Lower lobe of right lung (tissue), 2 donors: ENCODE measurements around the gene RABGEF1. TPM values are rescaled to one million over a fixed set of nuclear protein-coding genes. Genes with fewer than 3 reads are reported as not detected.
"Not testable (repeated sequence)": the region's sequence is repeated elsewhere in the genome, so short reads cannot be mapped to it uniquely, and the experiment has no call there.

Experiments
- ATAC-seq, 2 donors: fragments of 200-7000 bp; cut with Tn5 transposase; one replicate each; pipeline ENCODE4 v1.9.1; 2020 to 2022; ENCODE audit warnings: mild to moderate bottlenecking in 2 of 2, moderate library complexity in 2 of 2
- DNase-seq: peaks from one replicate; pipeline ENCODE4 v3.0.0-alpha.2; 2020
- H3K27ac ChIP-seq: fragments of 200-600 bp; one replicate; pipeline ENCODE4 v1.8.0; 2022
- H3K27me3 ChIP-seq: fragments of 200-600 bp; one replicate; pipeline ENCODE4 v1.8.0; 2022; ENCODE audit warnings: low read depth
- H3K36me3 ChIP-seq: fragments of 200-600 bp; one replicate; pipeline ENCODE4 v1.8.0; 2022; ENCODE audit warnings: mild to moderate bottlenecking
- H3K4me1 ChIP-seq: fragments of 200-600 bp; one replicate; pipeline ENCODE4 v1.8.0; 2022
- H3K4me3 ChIP-seq: fragments of 200-600 bp; one replicate; pipeline ENCODE4 v1.8.0; 2022; ENCODE audit warnings: mild to moderate bottlenecking
- H3K9me3 ChIP-seq: fragments of 200-600 bp; one replicate; pipeline ENCODE4 v1.8.0; 2022
- CTCF ChIP-seq: fragments of 200-600 bp; IDR thresholded peaks from one replicate; pipeline ENCODE4 v1.8.0; 2022; ENCODE audit warnings: antibody characterized with exemption, mild to moderate bottlenecking
- intact Hi-C: fragments of 100-400 bp; cut with DNase I; formaldehyde crosslinking; loops from one replicate; pipeline ENCODE4 v1.11.0; 2022
- total RNA-seq: library from RNA; stranded (reverse); fragmentation: NEBNext Ultra II Directional; extraction: Animal tissue kit (Norgen Biotek cat#: 25700); gene quantifications from one replicate; pipeline ENCODE4 v1.2.1, GENCODE V29; 2021
- donor health status: DM: no; HTN: yes; CAD: no; lungs with severe emphysema.

The RABGEF1 gene
- total RNA-seq, 1 donor from 2014 or later = 24.1 TPM

- H3K36me3 ChIP-seq, H3K27ac ChIP-seq, DNase-seq, H3K27me3 ChIP-seq, intact Hi-C loops, H3K4me3 ChIP-seq, H3K9me3 ChIP-seq: not testable (repeated sequence)
- peak in 1 of 2 donors; percentile 33 for ATAC-seq
- peaks cover 16% of the 10 kb centered on the region for H3K4me1 ChIP-seq
These were observed 24.9 kb downstream of the RABGEF1 start for GRCh38 chr7:66765322-66766025.

- Histone ChIP-seq H3K27ac (no peak overlapping the region), H3K4me3 (no peak overlapping the region), H3K27me3 (no peaks in the 10 kb centered on the region), H3K9me3 (no peaks in the 10 kb centered on the region), H3K4me1 (peaks cover 19% of the 10 kb centered on the region), H3K36me3 (no peaks in the 10 kb centered on the region)
- TF ChIP-seq CTCF = no peak
- intact Hi-C loops = no loop called here
- no peak for ATAC-seq
- DNase-seq = no peak
These were observed 25.5 kb downstream of the RABGEF1 start for GRCh38 chr7:66766041-66766440.

GRCh38 chr7:66767486-66767885 lies 27.0 kb downstream of the RABGEF1 start:
- intact Hi-C loops, H3K4me3 ChIP-seq, H3K9me3 ChIP-seq, H3K27me3 ChIP-seq, H3K27ac ChIP-seq, ATAC-seq, H3K36me3 ChIP-seq, DNase-seq: not testable (repeated sequence)
- peaks cover 19% of the 10 kb centered on the region for H3K4me1 ChIP-seq

GRCh38 chr7:66768865-66769832 lies 28.6 kb downstream of the RABGEF1 start:
- H3K9me3 ChIP-seq = no peaks in the 10 kb centered on the region
- DNase-seq (no peak), ATAC-seq (peak in 1 of 2 donors; percentile 15)
- H3K36me3 ChIP-seq = peaks cover 19% of the 10 kb centered on the region
- no peaks in the 10 kb centered on the region for H3K27me3 ChIP-seq
- H3K4me1 ChIP-seq = peaks cover 19% of the 10 kb centered on the region
- TF ChIP-seq CTCF = no peak
- intact Hi-C loops = no loop called here
- no peak overlapping the region for H3K4me3 ChIP-seq
- H3K27ac ChIP-seq = no peak overlapping the region

GRCh38 chr7:66769833-66770512 lies 29.4 kb downstream of the RABGEF1 start:
- Histone ChIP-seq H3K27ac (no peak overlapping the region), H3K4me1 (peaks cover 19% of the 10 kb centered on the region), H3K9me3 (no peaks in the 10 kb centered on the region), H3K27me3 (no peaks in the 10 kb centered on the region), H3K4me3 (no peak overlapping the region), H3K36me3 (peaks cover 27% of the 10 kb centered on the region)
- TF ChIP-seq CTCF = no peak
- intact Hi-C loops = no loop called here
- no peak for DNase-seq
- no peak for ATAC-seq

- DNase-seq = no peak
- TF ChIP-seq CTCF = no peak
- no peaks in the 10 kb centered on the region for H3K9me3 ChIP-seq
- peaks cover 19% of the 10 kb centered on the region for H3K4me1 ChIP-seq
- H3K36me3 ChIP-seq = peaks cover 45% of the 10 kb centered on the region
- ATAC-seq = no peak
- no peaks in the 10 kb centered on the region for H3K27me3 ChIP-seq
- no peak overlapping the region for H3K4me3 ChIP-seq
- H3K27ac ChIP-seq = no peak overlapping the region
- intact Hi-C loops = no loop called here
These were observed 31.3 kb downstream of the RABGEF1 start for GRCh38 chr7:66771795-66772194.

- intact Hi-C loops, ATAC-seq, DNase-seq, H3K9me3 ChIP-seq, H3K4me3 ChIP-seq, H3K27ac ChIP-seq, H3K27me3 ChIP-seq: not testable (repeated sequence)
- Histone ChIP-seq H3K4me1 (peaks cover 19% of the 10 kb centered on the region), H3K36me3 (peaks cover 65% of the 10 kb centered on the region)
These were observed 33.2 kb downstream of the RABGEF1 start for GRCh38 chr7:66773744-66774143.

GRCh38 chr7:66776383-66776782 lies 35.9 kb downstream of the RABGEF1 start:
- H3K9me3 ChIP-seq, DNase-seq, H3K27ac ChIP-seq, H3K27me3 ChIP-seq, intact Hi-C loops, ATAC-seq, H3K4me1 ChIP-seq, H3K4me3 ChIP-seq: not testable (repeated sequence)
- peaks cover 73% of the 10 kb centered on the region for H3K36me3 ChIP-seq
